GM18499 (cell line): ENCODE measurements around the gene MFAP4.

Experiments
- ATAC-seq: cut with Tn5 transposase; IDR thresholded peaks from one replicate; pipeline ENCODE4 v1.9.1; 2021; ENCODE audit warnings: moderate number of reproducible peaks; ENCODE audit not compliant: insufficient read depth, unreplicated experiment

The MFAP4 gene

DNA sequence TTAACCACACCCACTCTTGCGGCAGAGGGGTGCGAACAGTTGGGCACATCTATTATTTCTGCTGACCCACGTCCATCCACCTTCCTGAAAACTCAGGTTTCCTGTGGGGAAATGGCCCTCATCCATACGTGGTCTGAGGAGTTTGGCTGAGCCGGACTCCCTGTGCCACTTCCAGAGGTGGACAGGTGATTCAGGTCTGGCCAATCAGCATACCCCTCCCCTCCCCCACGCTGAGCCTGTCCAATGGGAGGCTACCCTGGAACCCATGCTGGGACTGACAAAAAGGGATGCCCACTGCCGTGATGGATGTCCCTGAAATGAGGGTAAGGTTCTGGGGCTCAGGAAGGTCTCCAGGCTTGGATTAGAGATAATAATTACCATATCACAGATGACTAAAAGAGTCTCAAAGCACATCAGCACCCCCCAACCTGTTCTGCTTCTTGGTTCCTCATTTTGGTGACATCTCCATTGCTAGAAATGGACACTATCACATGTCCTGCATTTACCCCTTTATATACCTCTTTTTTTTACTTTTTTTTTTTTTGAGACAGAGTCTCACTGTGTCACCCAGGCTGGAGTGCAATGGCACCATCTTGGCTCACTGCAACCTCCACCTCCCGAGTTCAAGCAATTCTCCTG is 14.0 kb downstream of the MFAP4 start:
- no peak for ATAC-seq

DNA sequence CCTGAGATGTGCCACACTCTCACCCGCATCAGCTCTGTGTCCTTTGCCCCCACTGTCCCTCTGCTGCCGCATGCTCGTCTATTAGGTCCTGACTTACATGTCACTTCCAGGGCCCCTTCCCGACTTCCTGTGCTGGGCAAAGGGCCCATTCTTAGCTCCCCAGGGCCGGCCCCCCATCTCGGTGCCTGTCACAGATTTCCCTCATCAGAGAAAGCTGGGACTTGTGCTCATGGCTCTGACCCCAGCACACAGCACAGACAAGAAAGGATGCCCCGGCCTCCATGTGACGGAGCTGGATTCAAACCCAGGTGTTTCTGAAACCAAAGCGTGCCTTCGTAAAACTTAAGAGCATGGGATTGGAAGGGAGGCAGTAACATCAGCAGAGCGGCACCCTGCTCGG is 14.6 kb downstream of the MFAP4 start:
- no peak for ATAC-seq

DNA sequence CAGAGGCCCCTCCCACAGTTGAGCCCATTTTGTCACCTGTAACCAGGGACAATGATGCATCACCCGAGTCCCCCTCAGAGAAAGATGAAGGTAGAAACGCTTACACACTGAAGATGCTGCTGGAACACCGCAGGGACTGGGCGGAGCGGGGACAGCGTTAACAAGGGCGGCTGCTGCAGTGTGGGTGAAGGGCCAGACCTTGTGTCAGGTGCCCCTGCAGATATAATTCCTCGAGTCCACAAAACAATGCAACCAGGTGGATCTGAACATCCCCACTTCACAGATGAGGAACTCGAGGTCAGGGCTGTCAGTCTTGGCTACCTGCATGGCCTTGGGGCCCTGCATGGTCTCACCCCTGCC is 15.0 kb downstream of the MFAP4 start:
- ATAC-seq, result no peak

DNA sequence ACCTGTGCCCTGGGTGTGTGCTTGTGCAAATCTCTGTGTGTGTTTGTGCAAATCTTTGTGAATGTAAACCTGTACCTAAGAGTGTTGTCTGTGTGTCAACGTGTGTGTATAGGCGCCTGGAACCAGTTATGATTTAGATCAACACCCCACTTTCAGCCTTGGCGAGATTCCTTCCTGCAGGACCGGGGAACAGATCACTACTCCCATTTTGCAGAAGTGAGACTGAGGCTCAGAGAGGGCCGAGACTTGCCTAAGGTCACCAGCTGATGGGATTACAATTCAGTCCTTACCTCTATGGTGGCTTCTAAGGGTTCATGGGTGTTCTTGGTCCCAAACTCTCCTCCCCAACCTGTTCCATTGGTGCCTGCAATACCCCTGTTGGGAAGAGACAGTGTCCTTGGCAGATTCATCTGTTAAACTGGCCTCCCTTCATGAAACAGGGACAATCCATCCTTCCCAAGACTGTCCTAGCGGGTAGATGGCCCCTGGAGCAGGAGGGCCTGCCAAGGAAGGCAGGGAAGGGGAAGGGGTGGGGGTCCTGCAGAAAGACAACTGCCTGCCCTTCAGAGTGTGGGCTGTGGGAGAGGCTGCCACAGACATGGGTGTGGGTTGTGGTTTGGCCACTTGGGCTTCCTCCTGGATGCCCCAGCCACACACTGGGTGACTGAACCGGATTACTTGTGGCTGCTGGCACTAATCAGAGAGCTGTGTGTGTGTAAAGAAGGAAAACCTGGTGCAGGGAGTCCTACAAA is 15.6 kb downstream of the MFAP4 start:
- no peak for ATAC-seq

DNA sequence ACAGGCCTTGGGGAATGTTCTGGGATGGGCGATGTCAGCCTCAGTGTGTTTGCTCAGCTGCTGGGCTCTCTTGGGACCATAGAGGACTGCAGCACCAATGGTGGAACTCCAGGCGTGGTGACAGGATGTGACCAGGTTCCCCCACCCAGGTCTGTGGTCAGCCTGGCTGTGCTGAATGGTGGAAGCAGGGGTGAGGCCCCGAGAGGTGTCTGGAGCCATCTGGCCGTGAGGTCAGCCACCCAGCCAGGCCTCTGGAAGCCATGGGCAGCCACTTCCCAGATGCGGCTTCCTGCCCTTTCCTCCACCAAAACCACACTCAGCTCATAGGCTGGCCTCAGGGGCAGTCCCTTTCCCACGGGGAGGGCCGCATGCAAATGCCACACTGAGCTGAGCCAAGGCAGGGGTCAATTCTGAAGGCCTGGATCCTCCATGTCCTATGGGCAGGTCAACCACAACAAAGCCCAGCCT is 16.5 kb downstream of the MFAP4 start:
- ATAC-seq, result no peak

DNA sequence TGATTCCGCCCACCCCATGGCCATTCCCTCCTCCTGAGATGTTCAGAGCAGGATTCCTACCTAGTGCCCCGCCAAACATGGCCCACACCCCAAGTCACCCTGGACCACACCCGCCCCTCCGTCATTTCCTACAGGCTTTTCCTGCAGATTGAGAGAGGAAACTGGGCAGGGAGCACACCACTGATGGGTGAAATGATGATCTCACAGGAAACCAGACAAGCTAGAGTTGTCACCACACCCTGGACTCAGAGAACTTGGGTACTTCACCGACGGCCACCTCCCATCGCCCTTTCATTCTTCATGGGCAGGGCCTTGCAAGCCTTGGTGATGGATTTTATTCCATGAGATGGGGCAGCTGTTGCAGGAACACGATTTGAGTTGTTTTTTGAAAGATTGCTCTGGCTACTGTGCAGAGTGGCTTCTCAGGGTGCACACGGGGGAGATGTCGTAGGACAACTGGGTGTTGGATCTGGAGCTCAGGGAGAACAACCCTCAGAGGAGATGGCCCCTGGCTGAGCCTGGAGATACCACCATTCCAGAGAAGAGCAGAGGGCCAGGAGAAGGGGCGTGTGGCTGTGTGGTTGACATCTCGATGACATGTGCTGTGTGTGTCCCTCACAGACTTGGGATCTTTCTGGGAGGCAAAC is 17.0 kb downstream of the MFAP4 start:
- ATAC-seq, result no peak

DNA sequence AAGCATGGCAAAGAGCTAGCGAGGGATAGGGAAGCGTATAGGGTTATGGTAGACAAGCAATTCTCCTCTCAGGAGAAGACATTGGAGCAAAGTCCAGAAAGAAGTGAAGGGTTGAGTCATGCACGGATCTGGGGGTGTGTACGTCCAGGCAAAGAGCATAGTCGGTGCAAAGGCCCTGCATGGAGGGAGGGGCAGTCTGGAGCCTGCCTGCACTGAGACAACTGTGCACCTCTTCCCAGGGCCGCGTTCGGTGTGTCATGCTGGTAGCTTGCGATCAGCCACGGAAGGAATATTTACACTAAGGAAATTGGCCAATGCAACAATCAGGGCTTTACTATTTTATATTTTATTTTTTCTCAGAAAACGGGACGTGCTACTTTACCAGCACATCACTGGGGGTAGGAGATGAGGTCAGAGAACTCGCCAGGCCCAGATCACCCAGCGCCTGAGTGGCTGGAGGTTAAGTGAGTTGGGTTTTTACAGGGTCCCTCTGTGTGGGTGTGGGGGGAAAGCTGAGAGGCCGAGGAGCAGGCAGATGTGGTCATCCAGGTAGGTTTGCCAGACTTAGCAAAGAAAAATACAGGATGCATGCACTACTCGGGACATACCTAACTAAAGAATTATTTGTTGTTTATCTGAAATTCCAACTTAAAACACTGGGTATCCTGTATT is 17.7 kb downstream of the MFAP4 start:
- no peak for ATAC-seq

DNA sequence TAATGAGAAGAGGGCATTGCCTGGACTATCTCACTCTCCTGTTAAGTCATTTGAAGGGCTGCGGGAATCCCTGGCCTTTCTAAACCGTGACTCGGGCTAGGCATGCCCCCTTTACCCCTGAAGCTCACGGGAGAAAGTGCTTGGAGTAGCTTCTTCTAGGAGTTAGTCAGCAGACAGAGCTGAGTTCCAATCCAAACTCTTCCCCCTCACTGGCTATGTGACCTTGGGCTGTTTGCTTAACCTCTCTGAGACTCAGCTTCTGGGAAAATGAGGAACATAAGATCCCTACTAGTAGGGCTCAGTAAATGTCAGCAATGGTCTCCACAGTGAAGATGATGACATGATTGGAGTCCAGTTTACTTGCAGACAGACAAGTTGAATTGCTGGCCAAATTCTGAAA is 18.8 kb downstream of the MFAP4 start:
- no peak for ATAC-seq

DNA sequence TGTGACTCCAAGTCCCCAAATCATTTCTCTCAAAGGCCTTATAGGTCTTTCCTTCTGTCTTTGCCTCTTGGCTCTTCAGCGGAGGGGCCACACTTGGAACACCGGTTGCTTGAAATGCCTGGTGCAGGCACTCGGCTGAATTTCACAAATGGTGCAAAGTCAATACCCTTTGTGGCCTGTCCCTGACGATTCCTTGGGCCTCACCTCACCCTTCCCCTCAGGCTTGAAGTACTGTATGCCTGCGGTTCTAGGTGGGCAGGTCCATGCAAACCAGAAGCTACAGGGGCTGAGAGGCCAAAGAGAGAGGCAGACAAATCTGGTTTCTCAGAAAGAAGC is 20.4 kb downstream of the MFAP4 start:
- no peak for ATAC-seq

DNA sequence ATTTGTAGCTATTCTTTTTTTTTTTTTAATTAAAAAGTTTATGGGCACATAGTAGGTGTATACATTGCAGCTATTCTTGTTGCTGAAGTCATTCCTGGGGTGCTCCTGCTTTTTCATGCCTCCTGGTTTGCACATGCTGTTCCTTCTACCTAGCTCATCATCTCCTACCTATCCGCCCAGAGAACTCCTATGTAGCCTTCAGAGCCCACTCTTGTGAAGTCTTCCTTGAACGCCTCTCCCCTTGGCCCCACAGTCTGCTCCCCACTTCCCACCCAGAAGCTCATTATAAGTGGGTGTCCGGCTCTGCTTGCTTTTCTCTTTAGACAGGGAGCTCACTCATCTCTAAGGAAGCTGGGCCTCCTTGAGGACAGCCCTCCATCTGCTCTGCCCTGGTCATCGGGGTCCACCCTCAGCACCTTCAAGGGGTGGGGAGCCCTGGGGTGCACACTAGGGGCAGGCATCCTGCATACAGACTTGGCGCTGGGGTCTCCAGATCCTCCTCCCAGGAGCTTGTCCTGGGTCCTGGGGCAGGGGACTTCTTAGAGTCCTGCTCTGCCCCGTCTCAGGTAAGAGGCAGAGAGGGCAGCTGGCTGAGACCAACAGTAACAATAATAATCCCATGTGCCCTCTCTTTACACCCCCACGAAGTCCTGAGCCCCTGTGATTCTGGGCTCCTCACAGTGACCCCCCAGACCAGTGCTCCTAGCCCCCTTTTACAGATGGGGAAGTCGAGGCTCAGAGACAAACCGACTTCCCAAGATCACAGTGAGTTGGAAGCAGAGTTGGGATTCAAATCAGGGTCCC is 21.0 kb downstream of the MFAP4 start:
- no peak for ATAC-seq

DNA sequence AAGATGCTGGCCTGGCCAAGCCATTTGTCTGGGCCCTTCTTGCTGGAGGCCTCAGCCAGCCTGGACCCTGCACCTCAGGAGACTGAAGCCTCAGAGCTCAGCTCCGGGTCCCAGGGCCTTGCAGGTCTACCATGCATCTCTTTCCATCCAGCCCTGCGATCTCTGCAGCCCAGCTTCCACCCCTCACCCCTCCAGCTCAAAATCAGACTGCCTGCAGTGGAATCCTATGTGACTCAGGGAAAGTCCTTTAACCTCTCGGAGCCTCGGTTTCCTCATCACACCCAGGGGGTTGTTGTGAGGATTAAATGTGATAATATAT is 21.5 kb downstream of the MFAP4 start:
- no peak for ATAC-seq

DNA sequence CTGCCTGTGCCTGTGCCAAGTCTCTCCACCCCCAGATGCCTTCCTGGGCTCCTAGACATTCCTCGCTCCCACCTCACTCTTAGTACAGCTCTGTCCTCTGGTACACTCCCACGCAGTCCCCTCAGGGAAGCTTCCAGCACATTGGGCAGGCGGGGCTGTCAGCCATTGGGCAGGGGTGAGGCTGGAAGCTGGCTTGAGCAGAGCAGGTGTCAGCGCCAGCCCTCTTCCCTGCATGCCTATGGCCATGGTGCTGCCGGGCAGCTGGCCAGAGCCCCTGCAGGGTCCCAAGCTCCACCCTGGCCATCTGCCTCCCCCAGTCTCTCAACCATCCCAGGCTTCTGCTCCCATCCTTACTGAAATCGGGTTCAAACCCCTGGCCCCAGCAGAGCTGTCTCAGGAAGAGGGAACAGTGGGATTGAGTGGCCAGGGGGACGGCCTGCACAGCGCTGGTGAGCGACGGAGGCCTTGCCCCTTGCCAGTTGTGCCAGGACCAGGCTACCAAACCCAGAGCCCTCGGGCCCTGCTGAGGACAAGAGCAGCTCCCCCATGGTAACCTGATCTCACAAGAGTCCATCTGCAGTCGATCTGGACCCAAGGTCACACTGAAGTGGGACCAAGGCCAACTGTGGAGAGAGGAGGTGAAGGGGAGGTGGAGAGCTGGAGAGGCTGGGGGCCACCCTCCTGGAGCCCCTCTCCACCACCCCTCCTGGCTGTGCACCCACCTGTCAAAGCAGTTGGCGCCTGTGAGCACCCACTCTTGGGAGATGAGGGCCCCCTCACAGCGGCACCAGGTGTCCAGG is 22.1 kb downstream of the MFAP4 start:
- no peak for ATAC-seq

DNA sequence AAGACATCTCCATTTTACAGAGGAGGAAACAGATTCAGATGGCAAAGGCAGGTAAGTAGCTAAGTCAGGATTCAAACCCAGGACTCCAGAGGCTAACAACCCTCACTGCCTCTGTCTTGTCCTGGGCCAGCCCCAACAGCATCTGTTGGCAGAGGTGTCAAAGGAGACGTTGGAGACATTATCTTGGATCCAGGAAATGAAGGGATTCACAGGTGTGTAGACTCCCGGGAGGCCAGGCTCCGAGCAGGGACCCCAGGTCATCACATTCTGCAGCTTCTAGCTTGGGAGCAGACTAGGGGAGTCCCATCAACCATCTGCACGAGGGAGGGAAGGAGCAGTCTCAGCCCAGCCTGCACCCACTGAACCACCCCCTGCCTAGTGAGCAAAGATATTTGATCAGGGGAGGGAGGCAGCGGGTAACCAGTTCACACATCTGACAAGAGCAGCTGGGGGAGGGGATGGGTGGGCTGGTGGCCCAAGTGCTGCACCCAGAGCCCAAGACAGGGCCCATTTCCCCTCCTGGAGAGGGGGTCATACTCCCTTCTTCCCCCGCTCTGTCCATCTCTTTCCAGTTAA is 23.4 kb downstream of the MFAP4 start:
- no peak for ATAC-seq

DNA sequence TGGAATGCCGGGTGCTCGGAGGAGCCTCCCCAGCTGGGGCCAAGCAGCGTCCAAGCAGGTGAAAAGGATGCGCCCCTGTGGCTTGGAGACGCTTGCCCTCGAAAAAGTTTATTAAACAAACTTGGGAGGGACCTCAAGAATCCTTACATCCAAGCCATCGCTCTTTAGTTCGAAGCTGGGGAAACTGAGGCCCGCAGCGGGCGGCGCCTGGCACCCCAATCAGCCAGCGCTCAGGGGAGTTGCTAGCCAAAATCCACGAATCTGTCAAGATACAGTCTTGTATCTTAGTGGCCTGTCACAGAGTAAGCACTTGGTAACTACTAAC is 23.9 kb downstream of the MFAP4 start:
- no peak for ATAC-seq

DNA sequence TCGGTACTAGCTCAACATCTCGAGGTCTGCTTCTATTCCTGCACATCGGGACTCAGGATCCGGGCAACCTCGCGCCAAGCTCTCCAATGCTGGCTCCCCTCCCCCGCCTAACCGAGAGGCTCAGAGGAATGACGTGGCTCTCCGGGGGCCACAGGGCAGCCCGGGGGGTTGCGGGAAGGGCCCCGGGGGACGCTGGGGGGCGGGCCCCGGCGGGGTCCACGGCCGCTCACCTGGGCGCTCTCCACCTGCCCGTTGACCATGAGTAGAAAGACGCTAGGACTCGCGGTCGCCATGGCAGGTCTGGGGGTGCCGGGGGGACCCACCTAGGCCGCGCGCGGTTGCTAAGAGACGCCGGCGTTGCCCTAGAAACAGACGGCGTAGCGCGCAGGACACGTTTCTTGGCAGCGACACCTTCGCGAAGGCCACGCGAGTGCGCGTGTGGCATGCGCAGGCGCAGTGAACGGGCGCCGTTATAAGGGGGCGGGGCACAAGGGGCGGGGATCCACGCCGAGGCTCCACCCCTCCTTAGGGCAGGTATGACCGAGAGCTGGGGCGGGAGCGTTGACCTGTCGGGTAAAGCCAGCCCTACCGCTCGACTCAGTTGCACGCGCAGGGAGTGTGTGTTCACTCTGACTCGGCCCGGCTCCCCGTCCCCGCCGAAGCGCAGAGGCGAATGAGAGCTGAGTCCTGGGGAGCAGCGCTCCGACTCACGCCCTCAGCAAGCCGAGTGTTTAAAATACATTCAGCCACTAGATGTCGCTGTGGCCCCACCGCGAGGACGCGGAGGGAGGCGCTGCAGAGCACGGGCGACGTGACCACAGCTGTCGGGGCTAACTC is 24.5 kb downstream of the MFAP4 start, which contains the start of gene B9D1:
B9D1 (minus strand) TSS at position 447 of the 837 bp plus-strand sequence; CDS start at position 293, 154 bp downstream.
- ATAC-seq, result peak; percentile 62

DNA sequence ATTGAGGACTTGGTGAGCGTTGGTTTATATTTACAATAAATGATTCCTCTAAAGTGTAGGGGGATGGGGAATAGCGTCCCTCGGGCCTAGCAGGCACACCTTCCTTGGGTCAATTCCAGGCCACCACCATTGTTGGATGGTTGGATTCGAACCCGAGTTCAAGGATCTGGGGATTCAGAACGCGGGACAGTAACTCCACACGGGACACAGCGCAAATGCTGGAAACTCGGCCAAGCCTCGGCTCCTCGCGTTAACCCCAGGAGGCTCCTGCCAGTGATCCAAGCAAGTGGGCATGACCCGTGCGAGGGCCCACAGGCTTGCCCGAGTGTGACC is 25.1 kb downstream of the MFAP4 start:
- ATAC-seq, result no peak

DNA sequence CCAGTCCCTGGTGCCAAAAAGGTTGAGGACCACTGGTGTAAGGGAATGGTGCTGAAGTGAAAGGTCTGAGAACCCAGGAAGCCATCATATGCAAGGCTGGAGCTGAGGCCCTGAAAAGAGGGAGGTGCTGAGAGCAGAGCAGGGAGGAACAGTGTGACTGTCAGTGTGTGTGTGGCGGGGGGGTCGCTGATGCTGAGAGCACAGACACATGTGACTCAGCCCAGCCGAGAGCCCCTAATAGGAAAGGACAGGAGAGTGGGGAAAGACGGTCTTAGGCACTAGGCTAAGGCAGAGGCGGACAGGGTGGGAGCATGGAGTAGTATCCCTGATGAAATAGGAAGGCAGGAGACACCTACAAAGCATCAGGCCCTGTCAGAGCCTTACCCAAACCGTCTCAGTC is 25.7 kb downstream of the MFAP4 start:
- no peak for ATAC-seq

DNA sequence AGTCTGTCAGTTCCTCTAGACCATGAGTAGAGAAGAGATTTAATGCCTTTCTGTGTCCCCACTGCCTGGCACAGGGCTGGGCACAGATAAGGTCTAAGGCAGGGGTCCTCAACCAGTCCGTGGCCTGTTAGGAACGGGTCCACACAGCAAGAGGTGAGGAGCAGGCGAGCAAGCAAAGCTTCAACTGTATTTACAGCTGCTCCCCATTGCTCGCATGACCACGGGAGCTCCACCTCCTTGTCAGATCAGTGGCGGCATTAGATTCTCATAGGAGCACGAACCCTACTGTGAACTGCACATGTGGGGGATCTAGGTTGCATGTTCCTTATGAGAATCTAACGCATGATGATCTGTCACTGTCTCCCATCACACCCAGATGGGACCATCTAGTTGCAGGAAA is 26.2 kb downstream of the MFAP4 start:
- no peak for ATAC-seq

DNA sequence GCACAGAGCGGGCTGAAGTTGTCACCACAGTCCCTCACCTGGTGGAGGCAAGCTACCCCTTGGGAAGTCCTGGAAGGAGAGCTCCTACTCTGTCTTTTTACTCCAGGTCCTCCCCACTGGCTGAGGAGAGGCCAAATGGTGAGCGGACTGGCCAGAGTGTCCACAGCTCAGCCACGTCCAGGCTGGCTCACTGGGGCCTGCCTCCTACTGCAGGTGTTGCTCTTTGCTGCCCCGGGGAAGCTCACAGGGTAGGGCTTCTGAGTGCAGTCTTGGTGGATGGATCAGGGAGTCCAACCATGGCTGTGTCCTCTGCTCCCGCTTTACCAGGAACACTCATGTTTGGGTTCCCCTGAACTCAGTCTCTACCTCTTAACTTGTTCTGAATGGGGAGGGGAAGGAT is 27.1 kb downstream of the MFAP4 start:
- no peak for ATAC-seq
